ENCODE measurements around the gene SLC25A18. TPM values are rescaled to one million over a fixed set of nuclear protein-coding genes. Genes with fewer than 3 reads are reported as not detected.

Gene SLC25A18
- total and polyA plus RNA-seq, 10 of the 15 experiments (the other 5 are each of a cell fraction or from before 2014, with no cell fraction given) = 0.03 to 0.09 TPM; not detected in 8

GRCh38 chr22:17549655-17550054, 13.6 kb upstream of the SLC25A18 start:
- 71% methylated on average over 5 of the region's 5 CpGs for WGBS (ENCODE audit: insufficient coverage, insufficient replicate concordance, low lambda C conversion rate, missing lambda C conversion rate)
- no peaks in the 10 kb centered on the region for H3K9me3 ChIP-seq (replicated peaks; ENCODE audit: control insufficient read depth, insufficient read depth, low read length)
- no peaks in the 10 kb centered on the region for H4K20me1 ChIP-seq (ENCODE audit: control insufficient read depth, insufficient read depth)
- H3K4me2 ChIP-seq (ENCODE audit: control insufficient read depth, insufficient read depth) = no peak overlapping the region
- no peaks in the 10 kb centered on the region for H3K4me1 ChIP-seq (ENCODE audit: control insufficient read depth, insufficient read depth, low read length)
- ChIA-PET RAD21 (ENCODE audit: unreplicated experiment) (no interaction called here), SMC1A (ENCODE audit: uncharacterized antibody, unreplicated experiment) (no interaction called here), POLR2A (no interaction called here), CTCF (interaction anchor here (0.7 kb wide), 1 partner anchor 378 kb away, joined by 3 read pairs; no protein-coding TSS in a partner anchor)
- no peak for DNase-seq (ENCODE audit: low read depth, low spot score)
- no peaks in the 10 kb centered on the region for H3K79me2 ChIP-seq (ENCODE audit: control insufficient read depth, insufficient read depth, low read length)
- no peak overlapping the region for H3K9ac ChIP-seq (ENCODE audit: control insufficient read depth, insufficient read depth, low read length)
- no peak overlapping the region for H3K27ac ChIP-seq (ENCODE audit: control insufficient read depth, insufficient read depth)
- intact Hi-C loops (cut with micrococcal nuclease; ENCODE audit: unreplicated experiment) = no loop called here
- H2AFZ ChIP-seq (ENCODE audit: control insufficient read depth, low read depth, low read length) = no peak overlapping the region
- H3K4me3 ChIP-seq = no peak overlapping the region
- H3K27me3 ChIP-seq (replicated peaks in 1 of 2; ENCODE audit: control insufficient read depth in 2 of 2, insufficient read depth in 2 of 2, low read length in 1 of 2) = no peaks in the 10 kb centered on the region
- ATAC-seq = no peak
- TF ChIP-seq ELK1 (IDR thresholded peaks at IDR 0.05; ENCODE audit: low read depth, low read length) = no peak
- TF ChIP-seq ZSCAN29 (IDR thresholded peaks at IDR 0.05) = no peak
- TF ChIP-seq ZNF24 (IDR thresholded peaks at IDR 0.05) = no peak
- H3K36me3 ChIP-seq (ENCODE audit: control insufficient read depth in 2 of 2, insufficient read depth in 2 of 2, low read length in 1 of 2) = no peaks in the 10 kb centered on the region
- FAIRE-seq = no peak
- no TSS peak for BruUV-seq (replicated peaks)
- in situ Hi-C loops (cut with MboI) = no loop called here

- 20% methylated on average over 7 of the region's 7 CpGs for WGBS (ENCODE audit: insufficient coverage, insufficient replicate concordance, low lambda C conversion rate, missing lambda C conversion rate)
- no peak overlapping the region for H3K4me3 ChIP-seq
- intact Hi-C loops (cut with micrococcal nuclease; ENCODE audit: unreplicated experiment) = no loop called here
- BruUV-seq (replicated peaks) = no TSS peak
- no peak overlapping the region for H3K9ac ChIP-seq (ENCODE audit: control insufficient read depth, insufficient read depth, low read length)
- H3K36me3 ChIP-seq (ENCODE audit: control insufficient read depth in 2 of 2, insufficient read depth in 2 of 2, low read length in 1 of 2) = no peaks in the 10 kb centered on the region
- no peak overlapping the region for H3K27ac ChIP-seq (ENCODE audit: control insufficient read depth, insufficient read depth)
- FAIRE-seq (no peak), DNase-seq (ENCODE audit: low read depth, low spot score) (no peak), ATAC-seq (no peak)
- no peak overlapping the region for H3K4me2 ChIP-seq (ENCODE audit: control insufficient read depth, insufficient read depth)
- POLR2A ChIA-PET = interaction anchor here (0.6 kb wide), 1 partner anchor 398 kb away, joined by 4 read pairs; no protein-coding TSS in a partner anchor
- RAD21 ChIA-PET (ENCODE audit: unreplicated experiment) = no interaction called here
- in situ Hi-C loops (cut with MboI) = no loop called here
- no peaks in the 10 kb centered on the region for H3K79me2 ChIP-seq (ENCODE audit: control insufficient read depth, insufficient read depth, low read length)
- no peaks in the 10 kb centered on the region for H3K4me1 ChIP-seq (ENCODE audit: control insufficient read depth, insufficient read depth, low read length)
- SMC1A ChIA-PET (ENCODE audit: uncharacterized antibody, unreplicated experiment) = no interaction called here
- H3K9me3 ChIP-seq (replicated peaks; ENCODE audit: control insufficient read depth, insufficient read depth, low read length) = no peaks in the 10 kb centered on the region
- no peaks in the 10 kb centered on the region for H3K27me3 ChIP-seq (replicated peaks in 1 of 2; ENCODE audit: control insufficient read depth in 2 of 2, insufficient read depth in 2 of 2, low read length in 1 of 2)
- H2AFZ ChIP-seq (ENCODE audit: control insufficient read depth, low read depth, low read length) = no peak overlapping the region
- H4K20me1 ChIP-seq (ENCODE audit: control insufficient read depth, insufficient read depth) = no peaks in the 10 kb centered on the region
- CTCF ChIA-PET = no interaction called here
- TF ChIP-seq BCL3 (IDR thresholded peaks at IDR 0.05; ENCODE audit: borderline replicate concordance, insufficient read depth, low read depth, low read length, poor library complexity, severe bottlenecking) = no peak
- TF ChIP-seq PML (IDR thresholded peaks at IDR 0.05; ENCODE audit: low read length) = no peak
- TF ChIP-seq SP1 (IDR thresholded peaks at IDR 0.05; ENCODE audit: low read depth, low read length) = no peak
- TF ChIP-seq KLF5 (IDR thresholded peaks at IDR 0.05; ENCODE audit: partially characterized antibody) = no peak
- no peak for TF ChIP-seq NFIC (IDR thresholded peaks at IDR 0.05; ENCODE audit: low read depth, low read length)
- TF ChIP-seq MEF2B (IDR thresholded peaks at IDR 0.05; ENCODE audit: partially characterized antibody, poor library complexity, severe bottlenecking) = no peak
- no peak for TF ChIP-seq HDAC2 (IDR thresholded peaks at IDR 0.05)
- TF ChIP-seq PBX3 (IDR thresholded peaks at IDR 0.05; ENCODE audit: insufficient replicate concordance, low read depth, low read length) = no peak
- no peak for TF ChIP-seq TCF7 (IDR thresholded peaks at IDR 0.05; ENCODE audit: borderline replicate concordance)
- no peak for TF ChIP-seq USF1 (IDR thresholded peaks at IDR 0.05; ENCODE audit: borderline replicate concordance, extremely low read length, insufficient read depth, low read depth, low read length)
- TF ChIP-seq KDM1A (IDR thresholded peaks at IDR 0.05; ENCODE audit: borderline replicate concordance) = no peak
Measured at GRCh38 chr22:17552737-17553136, 10.6 kb upstream of the SLC25A18 start.
